Activated naive CD8-positive, alpha-beta T cell treated with anti-CD3 and anti-CD28 coated beads, Interleukin-2, amount 50 U/mL, for 24 hours (primary cell): Measurements from ENCODE around the gene ANKHD1.
A peak's percentile ranks its signal among the peaks of the same experiment; 100 is the strongest.
"Not testable (repeated sequence)": the region's sequence is repeated elsewhere in the genome, so short reads cannot be mapped to it uniquely, and the experiment has no call there.

Experiments used
- ATAC-seq: fragments of 150-1000 bp; cut with Tn5 transposase; one replicate; pipeline ENCODE4 v1.10.0; 2021
- DNase-seq: peaks from one replicate; pipeline ENCODE4 v3.0.0; 2021
- H3K27ac Mint-ChIP-seq: one replicate; pipeline ENCODE4 v1.8.0; 2021; ENCODE audit warnings: mild to moderate bottlenecking, mixed read lengths
- H3K27me3 Mint-ChIP-seq: one replicate; pipeline ENCODE4 v1.8.0; 2021; ENCODE audit warnings: mixed read lengths
- H3K36me3 Mint-ChIP-seq: one replicate; pipeline ENCODE4 v1.8.0; 2021; ENCODE audit warnings: low read depth, mixed read lengths
- H3K4me1 Mint-ChIP-seq: one replicate; pipeline ENCODE4 v1.8.0; 2021; ENCODE audit warnings: mixed read lengths
- H3K4me3 Mint-ChIP-seq: one replicate; pipeline ENCODE4 v1.8.0; 2021; ENCODE audit warnings: mild to moderate bottlenecking, moderate library complexity, mixed read lengths
- H3K9me3 Mint-ChIP-seq: one replicate; pipeline ENCODE4 v1.8.0; 2021; ENCODE audit warnings: mixed read lengths

ANKHD1 gene

GRCh38 chr5:140399979-140400729 lies 1.5 kb upstream of the ANKHD1 start:
- peak; percentile 2 for ATAC-seq
- Mint-ChIP-seq H3K9me3 (no peaks in the 10 kb centered on the region), H3K4me1 (peaks cover 33% of the 10 kb centered on the region), H3K27ac (no peak overlapping the region), H3K4me3 (no peak overlapping the region), H3K27me3 (no peaks in the 10 kb centered on the region), H3K36me3 (peaks cover 11% of the 10 kb centered on the region)
- no peak for DNase-seq

GRCh38 chr5:140400730-140401361 lies 787 bp upstream of the ANKHD1 start:
- no peaks in the 10 kb centered on the region for H3K9me3 Mint-ChIP-seq
- H3K4me3 Mint-ChIP-seq: no peak overlapping the region
- H3K36me3 Mint-ChIP-seq: peaks cover 13% of the 10 kb centered on the region
- DNase-seq: peak; percentile 84
- no peaks in the 10 kb centered on the region for H3K27me3 Mint-ChIP-seq
- ATAC-seq: peak; percentile 81
- peaks cover 35% of the 10 kb centered on the region for H3K4me1 Mint-ChIP-seq
- H3K27ac Mint-ChIP-seq: no peak overlapping the region

DNA sequence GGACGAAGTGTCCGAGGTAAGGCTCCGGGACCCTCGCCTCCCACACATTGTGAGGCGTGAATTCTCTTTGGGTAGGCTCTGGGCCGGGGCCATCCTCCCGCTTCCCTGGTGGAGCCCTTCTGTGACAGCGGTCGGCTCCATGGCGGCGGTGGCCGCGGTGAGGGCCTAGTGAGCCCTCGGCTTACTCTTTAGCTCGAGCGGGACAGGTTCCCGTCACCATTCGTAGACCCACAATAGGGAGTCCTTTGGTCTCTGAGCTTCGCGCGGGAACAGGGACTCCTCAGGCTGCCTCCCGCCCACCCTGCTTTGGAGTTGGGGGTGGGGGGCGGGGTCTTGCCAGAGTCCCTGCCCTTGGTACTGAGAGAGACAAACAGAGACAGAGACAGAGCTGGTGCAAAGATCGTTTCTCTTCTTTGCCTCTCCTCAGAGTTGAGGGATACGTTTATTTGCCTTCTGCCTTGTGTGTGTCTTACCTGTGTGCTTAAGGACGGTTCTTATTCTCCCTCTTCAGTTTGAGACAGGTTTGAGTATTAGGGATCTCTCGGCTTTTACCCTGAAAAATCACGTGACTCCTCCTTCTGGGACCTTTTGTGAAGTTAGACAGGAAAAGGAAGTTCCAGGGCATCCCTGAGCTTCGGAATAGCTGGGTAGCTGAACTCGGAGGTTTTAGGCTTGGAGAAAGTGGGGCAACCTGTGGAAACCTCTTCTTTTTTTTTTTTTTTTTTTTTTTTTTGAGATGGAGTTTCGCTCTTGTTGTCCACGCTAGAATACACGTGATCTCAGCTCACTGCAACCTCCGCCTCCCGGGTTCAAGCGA lies 833 bp downstream of the ANKHD1 start:
- peak; percentile 62 for DNase-seq
- Mint-ChIP-seq H3K27ac (no peak overlapping the region), H3K9me3 (no peaks in the 10 kb centered on the region), H3K36me3 (peaks cover 18% of the 10 kb centered on the region), H3K4me1 (peaks cover 42% of the 10 kb centered on the region), H3K27me3 (no peaks in the 10 kb centered on the region), H3K4me3 (no peak overlapping the region)
- peak; percentile 2 for ATAC-seq

DNA sequence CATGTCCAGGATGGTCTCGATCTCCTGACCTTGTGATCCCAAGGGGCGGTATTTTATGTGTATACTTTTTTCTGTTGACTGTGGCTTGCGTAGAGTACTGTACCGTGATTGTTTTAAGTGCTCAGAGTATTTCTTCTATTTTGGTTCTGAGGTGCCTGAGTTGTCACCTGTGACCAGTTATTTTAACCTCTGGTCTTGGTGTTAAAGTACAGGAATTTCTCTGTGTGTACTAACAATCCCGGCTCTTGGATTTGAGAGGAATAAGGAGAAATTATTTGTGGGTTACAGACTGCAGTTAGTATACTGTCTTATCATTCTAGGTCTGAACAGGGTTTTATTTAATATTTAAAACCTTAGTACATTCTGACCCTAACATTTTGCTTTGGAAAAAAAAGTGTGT lies 2.0 kb downstream of the ANKHD1 start:
- Mint-ChIP-seq H3K4me3 (no peak overlapping the region), H3K9me3 (no peaks in the 10 kb centered on the region), H3K36me3 (peaks cover 20% of the 10 kb centered on the region), H3K4me1 (peaks cover 46% of the 10 kb centered on the region), H3K27ac (peak overlapping the region; percentile 23), H3K27me3 (no peaks in the 10 kb centered on the region)
- DNase-seq (no peak), ATAC-seq (no peak)

DNA sequence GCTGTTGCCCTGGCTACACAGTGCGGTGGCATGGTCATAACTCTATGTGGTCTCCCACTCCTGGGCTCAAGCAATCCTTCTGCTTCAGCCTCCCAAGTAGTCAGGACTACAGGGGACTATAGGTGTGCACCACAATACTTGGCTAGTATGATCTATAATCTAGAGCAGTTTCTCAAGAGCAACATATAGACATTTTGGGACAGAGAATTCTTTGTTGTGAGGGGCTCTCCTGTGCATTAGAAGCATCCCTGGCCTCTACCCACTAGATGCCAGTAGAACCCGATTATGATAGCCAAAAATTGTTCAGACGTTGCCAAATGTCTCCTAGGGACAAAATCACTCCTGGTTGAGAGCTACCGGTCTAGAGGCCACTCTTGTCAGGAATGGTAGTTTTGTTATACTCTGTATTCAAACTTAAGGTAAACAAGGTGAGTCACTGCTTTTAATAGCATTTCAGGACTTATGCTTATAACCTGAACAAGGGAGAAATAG lies 7.2 kb downstream of the ANKHD1 start:
- Mint-ChIP-seq H3K27me3 (no peaks in the 10 kb centered on the region), H3K27ac (no peak overlapping the region), H3K36me3 (peaks cover 17% of the 10 kb centered on the region), H3K4me1 (peaks cover 54% of the 10 kb centered on the region), H3K4me3 (no peak overlapping the region), H3K9me3 (no peaks in the 10 kb centered on the region)
- no peak for ATAC-seq
- no peak for DNase-seq

DNA sequence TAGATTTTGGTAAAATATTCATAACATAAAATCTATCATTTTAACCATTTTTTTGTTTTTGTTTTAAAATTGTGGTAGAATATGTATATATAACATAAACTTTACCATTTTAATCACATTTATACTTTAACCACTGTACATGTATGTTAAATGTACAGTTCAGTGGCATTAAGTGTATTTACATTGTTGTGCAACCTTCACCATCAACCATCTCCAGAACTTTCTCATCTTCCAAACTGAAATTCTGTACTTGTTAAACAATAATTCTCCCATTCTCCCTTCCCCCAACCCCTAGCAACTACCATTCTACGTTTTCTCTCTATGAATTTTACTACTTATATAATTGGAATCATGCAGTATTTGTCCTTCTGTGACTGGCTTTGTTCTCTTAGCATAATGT lies 11.6 kb downstream of the ANKHD1 start:
- DNase-seq (no peak), ATAC-seq (no peak)
- Mint-ChIP-seq H3K27me3 (no peaks in the 10 kb centered on the region), H3K4me1 (peaks cover 34% of the 10 kb centered on the region), H3K27ac (no peak overlapping the region), H3K36me3 (peaks cover 12% of the 10 kb centered on the region), H3K9me3 (no peaks in the 10 kb centered on the region), H3K4me3 (no peak overlapping the region)

GRCh38 chr5:140417235-140417634 lies 15.6 kb downstream of the ANKHD1 start:
- no peak for DNase-seq
- Mint-ChIP-seq H3K27ac (no peak overlapping the region), H3K4me3 (no peak overlapping the region), H3K36me3 (peaks cover 27% of the 10 kb centered on the region), H3K27me3 (no peaks in the 10 kb centered on the region), H3K4me1 (peaks cover 49% of the 10 kb centered on the region), H3K9me3 (no peaks in the 10 kb centered on the region)
- ATAC-seq: no peak

DNA sequence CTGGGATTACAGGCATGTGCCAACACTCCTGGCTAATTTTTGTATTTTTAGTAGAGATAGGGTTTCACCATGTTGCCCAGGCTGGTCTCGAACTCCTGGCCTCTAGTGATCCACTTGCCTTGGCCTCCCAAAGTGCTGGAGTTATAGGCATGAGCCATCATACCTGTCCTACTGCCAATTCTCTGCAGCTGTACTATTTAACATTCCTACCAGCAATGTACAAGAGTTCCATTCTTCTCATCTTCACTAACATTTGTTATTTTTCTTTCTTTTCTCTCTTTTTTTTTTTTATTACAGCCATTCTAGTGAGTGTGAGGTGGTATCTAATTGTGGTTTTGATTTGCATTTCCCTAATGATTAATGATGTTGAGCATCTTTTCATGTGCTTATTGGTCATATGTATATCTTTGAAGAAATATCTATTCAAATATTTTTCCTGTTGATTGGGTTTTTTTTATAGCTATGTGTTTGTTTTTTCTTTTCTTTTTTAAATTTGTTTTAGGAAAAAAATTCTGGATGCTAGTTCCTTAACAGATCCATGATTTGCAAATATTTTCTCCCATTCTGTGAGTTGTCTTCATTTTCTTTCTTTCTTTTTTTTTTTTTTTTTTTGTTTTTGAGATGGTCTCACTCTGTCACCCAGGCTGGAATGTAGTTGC lies 17.4 kb downstream of the ANKHD1 start:
- no peak overlapping the region for H3K4me3 Mint-ChIP-seq
- no peaks in the 10 kb centered on the region for H3K27me3 Mint-ChIP-seq
- H3K9me3 Mint-ChIP-seq: no peaks in the 10 kb centered on the region
- no peak for DNase-seq
- ATAC-seq: no peak
- H3K27ac Mint-ChIP-seq: no peak overlapping the region
- peaks cover 47% of the 10 kb centered on the region for H3K4me1 Mint-ChIP-seq
- peaks cover 25% of the 10 kb centered on the region for H3K36me3 Mint-ChIP-seq

GRCh38 chr5:140420226-140420570 lies 18.6 kb downstream of the ANKHD1 start:
- Mint-ChIP-seq H3K4me3 (no peak overlapping the region), H3K27ac (no peak overlapping the region), H3K36me3 (peaks cover 22% of the 10 kb centered on the region), H3K9me3 (no peaks in the 10 kb centered on the region), H3K27me3 (no peaks in the 10 kb centered on the region), H3K4me1 (peaks cover 53% of the 10 kb centered on the region)
- DNase-seq: no peak
- no peak for ATAC-seq

GRCh38 chr5:140420665-140421361 lies 19.2 kb downstream of the ANKHD1 start:
- Mint-ChIP-seq H3K4me1 (peaks cover 52% of the 10 kb centered on the region), H3K27ac (peak overlapping the region; percentile 15), H3K27me3 (no peaks in the 10 kb centered on the region), H3K4me3 (no peak overlapping the region), H3K9me3 (no peaks in the 10 kb centered on the region), H3K36me3 (peaks cover 20% of the 10 kb centered on the region)
- DNase-seq (no peak), ATAC-seq (peak; percentile 55)

- not testable (repeated sequence) for DNase-seq, ATAC-seq, H3K9me3 Mint-ChIP-seq, H3K27me3 Mint-ChIP-seq, H3K27ac Mint-ChIP-seq, H3K4me3 Mint-ChIP-seq
- Mint-ChIP-seq H3K36me3 (peaks cover 15% of the 10 kb centered on the region), H3K4me1 (peaks cover 50% of the 10 kb centered on the region)
These were observed 19.7 kb downstream of the ANKHD1 start for GRCh38 chr5:140421375-140421774.

- DNase-seq (no peak), ATAC-seq (peak; percentile 65)
- Mint-ChIP-seq H3K4me3 (no peak overlapping the region), H3K9me3 (no peaks in the 10 kb centered on the region), H3K27ac (no peak overlapping the region), H3K27me3 (no peaks in the 10 kb centered on the region), H3K36me3 (peaks cover 11% of the 10 kb centered on the region), H3K4me1 (peaks cover 44% of the 10 kb centered on the region)
These were observed 22.0 kb downstream of the ANKHD1 start for GRCh38 chr5:140423609-140424008.

GRCh38 chr5:140424135-140424534 lies 22.5 kb downstream of the ANKHD1 start:
- H3K9me3 Mint-ChIP-seq: no peaks in the 10 kb centered on the region
- no peaks in the 10 kb centered on the region for H3K27me3 Mint-ChIP-seq
- H3K4me3 Mint-ChIP-seq: no peak overlapping the region
- no peak overlapping the region for H3K27ac Mint-ChIP-seq
- no peak for ATAC-seq
- no peak for DNase-seq
- peaks cover 40% of the 10 kb centered on the region for H3K4me1 Mint-ChIP-seq
- H3K36me3 Mint-ChIP-seq: peaks cover 11% of the 10 kb centered on the region

- not testable (repeated sequence) for DNase-seq, ATAC-seq, H3K27ac Mint-ChIP-seq, H3K4me3 Mint-ChIP-seq, H3K27me3 Mint-ChIP-seq, H3K36me3 Mint-ChIP-seq, H3K9me3 Mint-ChIP-seq
- H3K4me1 Mint-ChIP-seq: peaks cover 24% of the 10 kb centered on the region
These were observed 26.1 kb downstream of the ANKHD1 start for GRCh38 chr5:140427726-140428125.
